ENCODE data around the gene JAKMIP1. TPM values are rescaled to one million over a fixed set of nuclear protein-coding genes. Genes with fewer than 3 reads are reported as not detected.

JAKMIP1 gene
- total RNA-seq, 2 experiments from 2014 or later: 5.6 to 6.3 TPM

GRCh38 chr4:6152869-6153705, 47.3 kb downstream of the JAKMIP1 start:
- H3K4me3 Mint-ChIP-seq: no peak overlapping the region
- peak; percentile 55 for ATAC-seq
- no peaks in the 10 kb centered on the region for H3K9me3 Mint-ChIP-seq
- H3K27ac Mint-ChIP-seq: peak overlapping the region; percentile 17
- ChIA-PET CTCF (no interaction called here), POLR2A (no interaction called here)
- no peaks in the 10 kb centered on the region for H3K36me3 Mint-ChIP-seq (ENCODE audit: low read depth)
- peak; percentile 12 for DNase-seq
- peaks cover 3% of the 10 kb centered on the region for H3K27me3 Mint-ChIP-seq
- peaks cover 7% of the 10 kb centered on the region for H3K4me1 Mint-ChIP-seq (ENCODE audit: low read depth)
- intact Hi-C loops (cut with micrococcal nuclease): no loop called here
- TF ChIP-seq, protein P1, sequence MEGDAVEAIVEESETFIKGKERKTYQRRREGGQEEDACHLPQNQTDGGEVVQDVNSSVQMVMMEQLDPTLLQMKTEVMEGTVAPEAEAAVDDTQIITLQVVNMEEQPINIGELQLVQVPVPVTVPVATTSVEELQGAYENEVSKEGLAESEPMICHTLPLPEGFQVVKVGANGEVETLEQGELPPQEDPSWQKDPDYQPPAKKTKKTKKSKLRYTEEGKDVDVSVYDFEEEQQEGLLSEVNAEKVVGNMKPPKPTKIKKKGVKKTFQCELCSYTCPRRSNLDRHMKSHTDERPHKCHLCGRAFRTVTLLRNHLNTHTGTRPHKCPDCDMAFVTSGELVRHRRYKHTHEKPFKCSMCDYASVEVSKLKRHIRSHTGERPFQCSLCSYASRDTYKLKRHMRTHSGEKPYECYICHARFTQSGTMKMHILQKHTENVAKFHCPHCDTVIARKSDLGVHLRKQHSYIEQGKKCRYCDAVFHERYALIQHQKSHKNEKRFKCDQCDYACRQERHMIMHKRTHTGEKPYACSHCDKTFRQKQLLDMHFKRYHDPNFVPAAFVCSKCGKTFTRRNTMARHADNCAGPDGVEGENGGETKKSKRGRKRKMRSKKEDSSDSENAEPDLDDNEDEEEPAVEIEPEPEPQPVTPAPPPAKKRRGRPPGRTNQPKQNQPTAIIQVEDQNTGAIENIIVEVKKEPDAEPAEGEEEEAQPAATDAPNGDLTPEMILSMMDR (IDR thresholded peaks at IDR 0.05): no peak

GRCh38 chr4:6150046-6150735, 50.2 kb downstream of the JAKMIP1 start:
- H3K36me3 Mint-ChIP-seq (ENCODE audit: low read depth): no peaks in the 10 kb centered on the region

GRCh38 chr4:6148506-6149205, 51.7 kb downstream of the JAKMIP1 start:
- TF ChIP-seq, protein P1 (IDR thresholded peaks at IDR 0.05): no peak
- Mint-ChIP-seq H3K4me1 (ENCODE audit: low read depth) (peaks cover 7% of the 10 kb centered on the region), H3K36me3 (ENCODE audit: low read depth) (peaks cover 2% of the 10 kb centered on the region), H3K27ac (no peak overlapping the region), H3K27me3 (peaks cover 3% of the 10 kb centered on the region), H3K4me3 (no peak overlapping the region), H3K9me3 (peaks cover 7% of the 10 kb centered on the region)
- no peak for DNase-seq
- ChIA-PET POLR2A (no interaction called here), CTCF (no interaction called here)
- intact Hi-C loops (cut with micrococcal nuclease): no loop called here
- no peak for ATAC-seq

More at GRCh38 chr4:6150046-6150735, 50.2 kb downstream of the JAKMIP1 start:
- Mint-ChIP-seq H3K9me3 (peaks cover 1% of the 10 kb centered on the region), H3K4me3 (no peak overlapping the region), H3K4me1 (ENCODE audit: low read depth) (peaks cover 7% of the 10 kb centered on the region), H3K27me3 (peaks cover 3% of the 10 kb centered on the region), H3K27ac (no peak overlapping the region)
- POLR2A ChIA-PET: no interaction called here
- intact Hi-C loops (cut with micrococcal nuclease): no loop called here
- ATAC-seq (no peak), DNase-seq (no peak)
- CTCF ChIA-PET: no interaction called here
- TF ChIP-seq, protein P1 (IDR thresholded peaks at IDR 0.05): no peak

DNA sequence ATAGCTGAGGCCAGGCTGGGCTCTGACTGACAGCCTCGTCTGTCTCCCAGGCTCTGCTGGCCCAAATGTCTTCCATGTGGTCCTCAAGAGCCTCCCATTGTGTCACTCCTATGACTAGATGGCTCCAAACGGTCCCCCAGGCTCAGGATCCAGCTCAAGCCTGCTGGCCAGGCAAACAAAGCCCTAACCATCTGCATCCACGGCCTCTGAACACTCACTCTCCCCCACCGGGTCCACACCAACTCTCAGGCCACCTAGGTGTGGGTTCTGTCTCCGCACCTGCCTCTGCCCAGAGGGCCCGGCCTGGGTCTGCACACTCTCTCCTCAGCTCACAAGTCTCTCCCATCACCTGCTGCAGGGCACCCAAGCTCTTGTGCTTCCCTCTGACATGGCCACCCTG, 52.9 kb downstream of the JAKMIP1 start:
- ATAC-seq (no peak), DNase-seq (no peak)
- ChIA-PET POLR2A (interaction anchor here (0.9 kb wide), 1 partner anchor 9 kb away, joined by 4 read pairs; no protein-coding TSS in a partner anchor), CTCF (no interaction called here)
- Mint-ChIP-seq H3K27ac (no peak overlapping the region), H3K27me3 (peaks cover 3% of the 10 kb centered on the region), H3K36me3 (ENCODE audit: low read depth) (peaks cover 2% of the 10 kb centered on the region), H3K9me3 (peaks cover 7% of the 10 kb centered on the region), H3K4me3 (no peak overlapping the region), H3K4me1 (ENCODE audit: low read depth) (peaks cover 3% of the 10 kb centered on the region)
- TF ChIP-seq, protein P1 (IDR thresholded peaks at IDR 0.05): no peak
- intact Hi-C loops (cut with micrococcal nuclease): no loop called here
